ENCODE measurements around the gene RAE1.

Gene RAE1

GRCh38 chr20:57396984-57397692 lies 46.1 kb downstream of the RAE1 start:
- FAIRE-seq, result no peak
- TF ChIP-seq CTCF (IDR thresholded peaks at IDR 0.05; ENCODE audit: insufficient read depth, missing control alignments), result no peak
- DNase-seq (ENCODE audit: insufficient read length, low spot score), result no peak

DNA sequence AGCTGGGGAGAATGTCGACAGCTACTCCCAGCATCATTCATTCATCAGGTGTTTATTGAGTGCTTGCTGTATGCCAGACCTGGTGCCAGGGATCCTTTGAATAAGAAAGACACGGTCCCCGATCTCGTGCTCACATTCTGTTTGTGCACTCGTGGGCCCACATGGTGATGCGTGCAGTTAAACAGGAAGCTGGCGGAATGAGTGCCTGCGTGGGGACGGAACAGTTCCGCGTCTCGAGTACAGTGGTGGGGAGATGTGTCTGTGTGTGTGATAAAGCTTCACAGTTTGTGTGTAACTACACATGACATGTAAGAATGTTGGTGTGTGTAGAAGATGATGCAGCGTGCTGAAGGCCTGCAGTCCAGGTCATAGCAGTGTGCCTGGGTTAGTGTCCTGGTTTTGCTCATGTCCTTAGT lies 46.6 kb downstream of the RAE1 start:
- no peak for DNase-seq (ENCODE audit: insufficient read length, low spot score)
- TF ChIP-seq CTCF (IDR thresholded peaks at IDR 0.05; ENCODE audit: insufficient read depth, missing control alignments), result no peak
- FAIRE-seq, result no peak

- TF ChIP-seq CTCF (IDR thresholded peaks at IDR 0.05; ENCODE audit: insufficient read depth, missing control alignments), result no peak
- no peak for DNase-seq (ENCODE audit: insufficient read length, low spot score)
- FAIRE-seq, result no peak
These were observed 47.3 kb downstream of the RAE1 start for GRCh38 chr20:57398231-57398821.

GRCh38 chr20:57398901-57399535 lies 48.0 kb downstream of the RAE1 start:
- DNase-seq (ENCODE audit: insufficient read length, low spot score), result no peak
- TF ChIP-seq CTCF (IDR thresholded peaks at IDR 0.05; ENCODE audit: insufficient read depth, missing control alignments), result no peak
- no peak for FAIRE-seq

GRCh38 chr20:57399587-57400155 lies 48.6 kb downstream of the RAE1 start:
- TF ChIP-seq CTCF (IDR thresholded peaks at IDR 0.05; ENCODE audit: insufficient read depth, missing control alignments), result no peak
- FAIRE-seq (no peak), DNase-seq (ENCODE audit: insufficient read length, low spot score) (no peak)

DNA sequence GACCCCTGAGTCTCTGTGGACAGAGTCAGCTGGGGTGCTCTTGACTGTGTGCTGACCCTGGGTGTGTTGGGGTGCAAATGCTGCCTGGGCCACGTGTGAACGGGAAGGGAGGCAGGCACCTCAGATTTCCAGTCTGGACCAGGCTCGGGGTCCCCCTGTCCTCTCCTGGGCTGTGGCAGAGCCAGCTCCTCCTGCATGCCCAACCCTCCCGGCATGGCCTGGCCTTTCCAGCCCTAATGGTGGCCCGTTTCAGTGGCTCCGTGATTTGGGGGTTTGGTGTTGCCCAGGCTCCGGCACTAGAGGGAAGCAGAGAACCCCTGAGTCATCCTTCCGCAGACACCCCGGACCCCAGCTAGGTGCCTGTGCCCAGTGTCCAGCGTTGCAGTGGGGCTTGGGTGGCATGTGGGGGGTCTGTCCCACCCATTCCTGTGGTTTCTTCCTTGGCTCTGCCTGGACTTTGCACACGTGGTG lies 49.2 kb downstream of the RAE1 start:
- FAIRE-seq, result no peak
- TF ChIP-seq CTCF (IDR thresholded peaks at IDR 0.05; ENCODE audit: insufficient read depth, missing control alignments), result no peak

More for the DNA sequence above, 49.2 kb downstream of the RAE1 start:
- DNase-seq (ENCODE audit: insufficient read length, low spot score), result no peak

Data from D721Med (cell line).